NCI-H748 treated with DMSO at 0.1 percent for 48 hours (cell line): Measurements from ENCODE around the gene FOXG1.

ENCODE experiments used
- DNase-seq: peaks from one replicate; lab custom pipeline; 2025; lab: John Stamatoyannopoulos, UW

Gene FOXG1

GRCh38 chr14:28762303-28762954 is 4.2 kb upstream of the FOXG1 start:
- DNase-seq: no peak

- no peak for DNase-seq
Measured at GRCh38 chr14:28762955-28763326, 3.6 kb upstream of the FOXG1 start.

GRCh38 chr14:28763751-28764256 is 2.8 kb upstream of the FOXG1 start:
- no peak for DNase-seq

GRCh38 chr14:28764257-28765160 is 2.1 kb upstream of the FOXG1 start:
- DNase-seq: no peak

GRCh38 chr14:28765169-28765830 is 1.3 kb upstream of the FOXG1 start:
- DNase-seq: no peak

GRCh38 chr14:28765831-28766468 is 637 bp upstream of the FOXG1 start:
- DNase-seq: no peak

- DNase-seq: no peak
Measured at GRCh38 chr14:28767030-28767852, 654 bp downstream of the FOXG1 start.

GRCh38 chr14:28767853-28768741 is 1.5 kb downstream of the FOXG1 start:
- DNase-seq: no peak

- no peak for DNase-seq
Measured at GRCh38 chr14:28769276-28769880, 2.8 kb downstream of the FOXG1 start.

- DNase-seq: no peak
Measured at GRCh38 chr14:28770061-28770460, 3.5 kb downstream of the FOXG1 start.

- no peak for DNase-seq
Measured at GRCh38 chr14:28770630-28771029, 4.0 kb downstream of the FOXG1 start.

GRCh38 chr14:28771168-28771567 is 4.6 kb downstream of the FOXG1 start:
- no peak for DNase-seq

GRCh38 chr14:28772613-28773012 is 6.0 kb downstream of the FOXG1 start:
- peak; percentile 93 for DNase-seq

- no peak for DNase-seq
Measured at GRCh38 chr14:28773176-28773575, 6.6 kb downstream of the FOXG1 start.

- peak; percentile 90 for DNase-seq
Measured at GRCh38 chr14:28773861-28774691, 7.5 kb downstream of the FOXG1 start.

GRCh38 chr14:28774764-28775735 is 8.5 kb downstream of the FOXG1 start:
- no peak for DNase-seq

GRCh38 chr14:28776482-28777266 is 10.1 kb downstream of the FOXG1 start:
- DNase-seq: no peak
